MM.1S (cell line): Measurements from ENCODE around the gene CROT.

Experiments
- CTCF ChIP-seq: fragments of 300-600 bp; sonication (generic); IDR thresholded peaks from 2 replicates; pipeline ENCODE4 v1.5.1; 2016; ENCODE audit warnings: antibody characterized with exemption, low read length, mixed read lengths
- EZH2 ChIP-seq: fragments of 300-600 bp; sonication (generic); optimal IDR thresholded peaks from 2 replicates; pipeline ENCODE3; 2017; ENCODE audit warnings: low read depth, mild to moderate bottlenecking, antibody characterized with exemption, low read length, mixed read lengths

- TF ChIP-seq CTCF (no peak), EZH2 (no peak)
These were observed 1.0 kb upstream of the CROT start for GRCh38 chr7:87344446-87344845.
